B cell (primary cell): ENCODE measurements around the gene SH3RF3. TPM values are rescaled to one million over a fixed set of nuclear protein-coding genes. Genes with fewer than 3 reads are reported as not detected.

Experiments used
- ATAC-seq: fragments of 200-7000 bp; cut with Tn5 transposase; one replicate; pipeline ENCODE4 v1.10.0; 2021; ENCODE audit warnings: low read depth, mild to moderate bottlenecking, moderate number of reproducible peaks, moderate library complexity
- CTCF ChIA-PET: fragments of 350-600 bp; sonication (Branson Sonifier 250); formaldehyde crosslinking; loops from one replicate; lab custom pipeline; 2021; ENCODE audit warnings: antibody characterized with exemption, inconsistent platforms; lab: Charles Lee
- POLR2A ChIA-PET: fragments of 350-600 bp; sonication (Branson Sonifier 250); formaldehyde crosslinking; loops from one replicate; lab custom pipeline; 2021; ENCODE audit warnings: antibody characterized with exemption; lab: Charles Lee
- DNase-seq: peaks from one replicate; pipeline ENCODE4 v3.0.0; 2013
- H2AFZ ChIP-seq: 2 replicates; pipeline ENCODE4 v1.6.1; 2012; ENCODE audit warnings: mild to moderate bottlenecking, low read depth, low read length; ENCODE audit not compliant: insufficient read depth, poor library complexity, severe bottlenecking
- H3K27ac ChIP-seq, 2 donors: 1 replicate in 1 of 2; 2 replicates in 1 of 2; pipeline ENCODE4 v1.5.1; 2012 to 2013; ENCODE audit warnings: low read length in 2 of 2, mild to moderate bottlenecking in 2 of 2, moderate library complexity in 1 of 2
- H3K27me3 ChIP-seq, 4 experiments: fragments of 200-600 bp in 1 of 4; sonication (generic) in 1 of 4; replicated peaks in 1 of 4; 1 replicate in 2 of 4; 2 replicates in 2 of 4; pipeline versions ENCODE4 v1.6.1 to v1.7.0; 2013 to 2016; ENCODE audit warnings: low read length in 3 of 4, mild to moderate bottlenecking in 2 of 4, mixed read lengths in 1 of 4, moderate library complexity in 1 of 4; ENCODE audit not compliant: insufficient read depth in 4 of 4, control insufficient read depth in 3 of 4; ENCODE audit errors: control extremely low read depth in 1 of 4
- H3K36me3 ChIP-seq, 2 experiments: replicated peaks in 1 of 2; 1 replicate in 1 of 2; 2 replicates in 1 of 2; pipeline versions ENCODE4 v1.6.1 to v1.7.1; 2013; ENCODE audit warnings: low read length in 1 of 2; ENCODE audit not compliant: insufficient read depth in 2 of 2, control insufficient read depth in 1 of 2; ENCODE audit errors: control extremely low read depth in 1 of 2, extremely low read depth in 1 of 2
- H3K4me1 ChIP-seq, 2 donors: fragments of 200-600 bp in 1 of 2; sonication (generic) in 1 of 2; 1 replicate in 1 of 2; 2 replicates in 1 of 2; pipeline versions ENCODE4 v1.5.1 to v1.6.1; 2013 to 2017; ENCODE audit warnings: low read length in 2 of 2; ENCODE audit not compliant: control insufficient read depth in 2 of 2, insufficient read depth in 2 of 2
- H3K4me2 ChIP-seq: replicated peaks from 2 replicates; pipeline ENCODE3; 2012; ENCODE audit warnings: mild to moderate bottlenecking, low read depth, low read length; ENCODE audit not compliant: poor library complexity, severe bottlenecking
- H3K4me3 ChIP-seq, 5 experiments: fragments of 200-600 bp in 1 of 5; sonication (generic) in 1 of 5; 1 replicate in 3 of 5; 2 replicates in 2 of 5; pipeline versions ENCODE4 v1.5.1 to v1.7.0; 2011 to 2016; ENCODE audit warnings: low read length in 4 of 5, mild to moderate bottlenecking in 4 of 5, low read depth in 2 of 5, control low read depth in 1 of 5, moderate library complexity in 1 of 5; ENCODE audit not compliant: insufficient read depth in 1 of 5; ENCODE audit errors: control extremely low read depth in 1 of 5, extremely low read depth in 1 of 5
- H3K79me2 ChIP-seq: fragments of 200-600 bp; sonication (generic); one replicate; pipeline ENCODE4 v1.6.0; 2016; ENCODE audit warnings: low read length; ENCODE audit not compliant: control insufficient read depth, insufficient read depth
- H3K9ac ChIP-seq: fragments of 200-600 bp; sonication (generic); 2 replicates; pipeline ENCODE4 v1.6.1; 2017; ENCODE audit warnings: mild to moderate bottlenecking, low read length, moderate library complexity
- H3K9me3 ChIP-seq, 3 donors: one replicate each; pipeline versions ENCODE4 v1.6.1 to v1.7.1; 2013; ENCODE audit warnings: low read length in 2 of 3; ENCODE audit not compliant: control insufficient read depth in 2 of 3, insufficient read depth in 1 of 3; ENCODE audit errors: control extremely low read depth in 1 of 3
- H4K20me1 ChIP-seq: 2 replicates; pipeline ENCODE4 v1.6.0; 2012; ENCODE audit warnings: mild to moderate bottlenecking, low read length; ENCODE audit not compliant: insufficient read depth, control insufficient read depth, poor library complexity, severe bottlenecking
- H3K27ac Mint-ChIP-seq: one replicate; pipeline ENCODE4 v1.8.0; 2021; ENCODE audit warnings: mixed read lengths
- H3K27me3 Mint-ChIP-seq: one replicate; pipeline ENCODE4 v1.8.0; 2021; ENCODE audit warnings: mixed read lengths
- H3K4me1 Mint-ChIP-seq: one replicate; pipeline ENCODE4 v1.8.0; 2021; ENCODE audit warnings: mixed read lengths
- H3K4me3 Mint-ChIP-seq: one replicate; pipeline ENCODE4 v1.8.0; 2021; ENCODE audit warnings: mixed read lengths
- H3K9me3 Mint-ChIP-seq: one replicate; pipeline ENCODE4 v1.8.0; 2022; ENCODE audit warnings: mixed read lengths; ENCODE audit not compliant: insufficient read depth
- CTCF ChIP-seq: fragments of 200-600 bp; IDR thresholded peaks from one replicate; pipeline ENCODE4 v1.8.0; 2022; ENCODE audit warnings: antibody characterized with exemption, mild to moderate bottlenecking
- EZH2 ChIP-seq: IDR thresholded peaks from 2 replicates; pipeline ENCODE4 v1.6.1; 2012; ENCODE audit warnings: borderline replicate concordance, low read depth, mild to moderate bottlenecking, moderate library complexity, low read length; ENCODE audit not compliant: insufficient read depth, poor library complexity, severe bottlenecking
- WGBS: methylation state at CpG from one replicate; pipeline ENCODE4 v1.1.5; 2013; ENCODE audit warnings: missing lambda C conversion rate; ENCODE audit not compliant: insufficient coverage; 5-methylcytosine and 5-hydroxymethylcytosine counted together
- intact Hi-C: fragments of 100-400 bp; cut with micrococcal nuclease; formaldehyde crosslinking; loops from one replicate; pipeline ENCODE4 v1.10.0; 2022
- polyA plus RNA-seq: library from polyadenylated mRNA; depleted of rRNA; stranded (reverse); fragments of >200 nt; gene quantifications from 2 replicates; pipeline ENCODE4 v1.2.3, GENCODE V29; 2012
- total RNA-seq, 2 donors: library from RNA; stranded (reverse); fragments of 120-200 nt in 1 of 2; gene quantifications; 1 replicate in 1 of 2; 2 replicates in 1 of 2; pipeline versions ENCODE4 v1.2.3 to v1.2.4, GENCODE V29; 2013 to 2022

Gene SH3RF3
- total and polyA plus RNA-seq, 2 donors (not counting 1 experiment from before 2014, with no cell fraction given): 0.07 to 1.2 TPM

GRCh38 chr2:109378682-109379081 lies 249.7 kb downstream of the SH3RF3 start:
- H3K9me3 Mint-ChIP-seq: no peaks in the 10 kb centered on the region
- Histone ChIP-seq H3K27ac (no peak overlapping the region), H3K4me1 (no peaks in the 10 kb centered on the region), H2AFZ (no peak overlapping the region), H3K9ac (no peak overlapping the region), H3K27me3 (no peaks in the 10 kb centered on the region), H3K79me2 (no peaks in the 10 kb centered on the region), H3K4me3 (no peak overlapping the region), H3K9me3 (no peaks in the 10 kb centered on the region), H4K20me1 (no peaks in the 10 kb centered on the region), H3K4me2 (no peak overlapping the region), H3K36me3 (no peaks in the 10 kb centered on the region)
- no peak for DNase-seq
- ATAC-seq: no peak
- intact Hi-C loops: no loop called here
- no peak overlapping the region for H3K4me3 Mint-ChIP-seq
- no peak for TF ChIP-seq EZH2
- no peaks in the 10 kb centered on the region for H3K4me1 Mint-ChIP-seq
- CTCF ChIA-PET: no interaction called here
- POLR2A ChIA-PET: no interaction called here
- no peak overlapping the region for H3K27ac Mint-ChIP-seq
- H3K27me3 Mint-ChIP-seq: no peaks in the 10 kb centered on the region

- DNase-seq: no peak
- no peak for ATAC-seq
- H3K4me1 ChIP-seq: no peaks in the 10 kb centered on the region
- no peak overlapping the region for H3K27ac Mint-ChIP-seq
- CTCF ChIA-PET: no interaction called here
- H3K79me2 ChIP-seq: no peaks in the 10 kb centered on the region
- H3K4me3 Mint-ChIP-seq: no peak overlapping the region
- no peaks in the 10 kb centered on the region for H3K9me3 ChIP-seq
- no peaks in the 10 kb centered on the region for H3K27me3 Mint-ChIP-seq
- no peaks in the 10 kb centered on the region for H3K4me1 Mint-ChIP-seq
- TF ChIP-seq EZH2 (no peak), CTCF (no peak)
- H3K4me3 ChIP-seq: no peak overlapping the region
- H3K27me3 ChIP-seq: no peaks in the 10 kb centered on the region
- H3K9me3 Mint-ChIP-seq: no peaks in the 10 kb centered on the region
- intact Hi-C loops: no loop called here
- H3K27ac ChIP-seq: no peak overlapping the region
- H3K9ac ChIP-seq: no peak overlapping the region
- H3K36me3 ChIP-seq: no peaks in the 10 kb centered on the region
- H2AFZ ChIP-seq: no peak overlapping the region
- H4K20me1 ChIP-seq: no peaks in the 10 kb centered on the region
- H3K4me2 ChIP-seq: no peak overlapping the region
- POLR2A ChIA-PET: no interaction called here
- WGBS: 88% methylated on average over 7 of the region's 7 CpGs
Observed at GRCh38 chr2:109379507-109379906, 250.5 kb downstream of the SH3RF3 start.
